ENCODE data around the gene ATXN1. TPM values are rescaled to one million over a fixed set of nuclear protein-coding genes. Genes with fewer than 3 reads are reported as not detected.

ATXN1 gene
- polyA plus RNA-seq, 1 donor from 2014 or later, result 28.2 TPM

GRCh38 chr6:16258709-16259075, 502.6 kb downstream of the ATXN1 start:
- no peak overlapping the region for H3K9ac ChIP-seq (ENCODE audit: low read length)
- no peaks in the 10 kb centered on the region for H3K27me3 ChIP-seq (ENCODE audit: insufficient read depth, low read depth, low read length)
- H3K36me3 ChIP-seq (ENCODE audit: insufficient read depth, low read length), result no peaks in the 10 kb centered on the region
- TF ChIP-seq EZH2 (IDR thresholded peaks at IDR 0.05; ENCODE audit: borderline replicate concordance, insufficient read depth, low read length, poor library complexity, severe bottlenecking), result no peak
- no peak for TF ChIP-seq EP300 (conservative IDR thresholded peaks at IDR 0.05; ENCODE audit: poor library complexity, severe bottlenecking)
- TF ChIP-seq REST (IDR thresholded peaks at IDR 0.05; ENCODE audit: borderline replicate concordance), result no peak
- TF ChIP-seq CTCF (IDR thresholded peaks at IDR 0.05; ENCODE audit: poor library complexity, severe bottlenecking), result no peak
- TF ChIP-seq SMC3 (conservative IDR thresholded peaks at IDR 0.05; ENCODE audit: poor library complexity), result no peak
- TF ChIP-seq TAF1 (IDR thresholded peaks at IDR 0.05; ENCODE audit: low read depth), result no peak
- TF ChIP-seq RAD21 (conservative IDR thresholded peaks at IDR 0.05), result no peak
- no peak for TF ChIP-seq POLR2AphosphoS5 (IDR thresholded peaks at IDR 0.05)
- TF ChIP-seq MXI1 (conservative IDR thresholded peaks at IDR 0.05; ENCODE audit: poor library complexity, severe bottlenecking), result no peak
- H3F3A ChIP-seq (ENCODE audit: insufficient read depth, low read length, poor library complexity, severe bottlenecking), result no peaks in the 10 kb centered on the region
- no peak overlapping the region for H3K27ac ChIP-seq (ENCODE audit: low read length)
- H4K20me1 ChIP-seq (ENCODE audit: insufficient read depth), result no peaks in the 10 kb centered on the region
- no peaks in the 10 kb centered on the region for H3K9me3 ChIP-seq (ENCODE audit: low read length)
- no peak overlapping the region for H3K4me2 ChIP-seq (ENCODE audit: low read length)
- H3K9me2 ChIP-seq (ENCODE audit: insufficient read depth, low read length), result no peaks in the 10 kb centered on the region
- H3K4me3 ChIP-seq (ENCODE audit: low read length), result no peak overlapping the region
- H2AFZ ChIP-seq (ENCODE audit: low read depth, low read length), result no peak overlapping the region
- H3K79me2 ChIP-seq (replicated peaks; ENCODE audit: insufficient read depth, low read length), result no peaks in the 10 kb centered on the region

GRCh38 chr6:16257999-16258708, 503.1 kb downstream of the ATXN1 start:
- no peak overlapping the region for H3K9ac ChIP-seq (ENCODE audit: low read length)
- no peaks in the 10 kb centered on the region for H4K20me1 ChIP-seq (ENCODE audit: insufficient read depth)
- H2AFZ ChIP-seq (ENCODE audit: low read depth, low read length), result no peak overlapping the region
- no peak overlapping the region for H3K4me2 ChIP-seq (ENCODE audit: low read length)
- H3K27ac ChIP-seq (ENCODE audit: low read length), result no peak overlapping the region
- H3F3A ChIP-seq (ENCODE audit: insufficient read depth, low read length, poor library complexity, severe bottlenecking), result no peaks in the 10 kb centered on the region
- H3K36me3 ChIP-seq (ENCODE audit: insufficient read depth, low read length), result no peaks in the 10 kb centered on the region
- TF ChIP-seq RAD21 (conservative IDR thresholded peaks at IDR 0.05) (no peak), EP300 (conservative IDR thresholded peaks at IDR 0.05; ENCODE audit: poor library complexity, severe bottlenecking) (no peak), EZH2 (IDR thresholded peaks at IDR 0.05; ENCODE audit: borderline replicate concordance, insufficient read depth, low read length, poor library complexity, severe bottlenecking) (no peak), CTCF (IDR thresholded peaks at IDR 0.05; ENCODE audit: poor library complexity, severe bottlenecking) (no peak), POLR2AphosphoS5 (IDR thresholded peaks at IDR 0.05) (no peak)
- no peak overlapping the region for H3K4me3 ChIP-seq (ENCODE audit: low read length)
- H3K9me3 ChIP-seq (ENCODE audit: low read length), result no peaks in the 10 kb centered on the region
- no peaks in the 10 kb centered on the region for H3K9me2 ChIP-seq (ENCODE audit: insufficient read depth, low read length)
- no peaks in the 10 kb centered on the region for H3K79me2 ChIP-seq (replicated peaks; ENCODE audit: insufficient read depth, low read length)
- no peaks in the 10 kb centered on the region for H3K27me3 ChIP-seq (ENCODE audit: insufficient read depth, low read depth, low read length)

Measured in neural cell (in vitro differentiated cells).